Mucosa of descending colon (tissue), 3 donors: ENCODE data around the gene SH2B2. TPM values are rescaled to one million over a fixed set of nuclear protein-coding genes. Genes with fewer than 3 reads are reported as not detected.

Experiments
- ATAC-seq: fragments of 200-7000 bp; cut with Tn5 transposase; one replicate; pipeline ENCODE4 v1.9.1; 2020; ENCODE audit warnings: mild to moderate bottlenecking, moderate library complexity
- DNase-seq, 3 donors: peaks; one replicate each; pipeline ENCODE4 v3.0.0-alpha.2; 2020
- H3K36me3 ChIP-seq: fragments of 200-600 bp; one replicate; pipeline ENCODE4 v1.8.0; 2021; ENCODE audit warnings: low read depth, mild to moderate bottlenecking
- H3K4me1 ChIP-seq: fragments of 200-600 bp; one replicate; pipeline ENCODE4 v1.8.0; 2021; ENCODE audit warnings: low read depth, mild to moderate bottlenecking
- H3K4me3 ChIP-seq: fragments of 200-600 bp; one replicate; pipeline ENCODE4 v1.8.0; 2021; ENCODE audit warnings: mild to moderate bottlenecking
- H3K9me3 ChIP-seq: fragments of 200-600 bp; one replicate; pipeline ENCODE4 v1.8.0; 2021; ENCODE audit warnings: mild to moderate bottlenecking
- CTCF ChIP-seq: fragments of 200-600 bp; IDR thresholded peaks from one replicate; pipeline ENCODE4 v1.8.0; 2022; ENCODE audit warnings: antibody characterized with exemption, mild to moderate bottlenecking
- intact Hi-C, 2 donors: fragments of 100-400 bp; cut with DNase I in 1 of 2; cut with micrococcal nuclease in 1 of 2; formaldehyde crosslinking; loops; one replicate each; pipeline versions ENCODE4 v1.11.0 to v1.11.1; 2022; cut with DNase I, micrococcal nuclease
- total RNA-seq, 3 donors: library from RNA; stranded (reverse); fragmentation: NEBNext Ultra II Directional in 2 of 3; extraction: Animal tissue kit (Norgen Biotek cat#: 25700) in 2 of 3; gene quantifications; one replicate each; pipeline versions ENCODE4 v1.2.1 to v1.2.4, GENCODE V29; 2021 to 2023
- donor health status: DM: no; HTN: no; CAD: no; lungs with moderate emphysema.
- donor health status: DM: no; HTN: no; CAD: no.
- donor health status: DM: no; HTN: yes; CAD: no.

Gene SH2B2
- total RNA-seq, 3 donors from 2014 or later = 2.3 to 3.7 (median 2.7) TPM

DNA sequence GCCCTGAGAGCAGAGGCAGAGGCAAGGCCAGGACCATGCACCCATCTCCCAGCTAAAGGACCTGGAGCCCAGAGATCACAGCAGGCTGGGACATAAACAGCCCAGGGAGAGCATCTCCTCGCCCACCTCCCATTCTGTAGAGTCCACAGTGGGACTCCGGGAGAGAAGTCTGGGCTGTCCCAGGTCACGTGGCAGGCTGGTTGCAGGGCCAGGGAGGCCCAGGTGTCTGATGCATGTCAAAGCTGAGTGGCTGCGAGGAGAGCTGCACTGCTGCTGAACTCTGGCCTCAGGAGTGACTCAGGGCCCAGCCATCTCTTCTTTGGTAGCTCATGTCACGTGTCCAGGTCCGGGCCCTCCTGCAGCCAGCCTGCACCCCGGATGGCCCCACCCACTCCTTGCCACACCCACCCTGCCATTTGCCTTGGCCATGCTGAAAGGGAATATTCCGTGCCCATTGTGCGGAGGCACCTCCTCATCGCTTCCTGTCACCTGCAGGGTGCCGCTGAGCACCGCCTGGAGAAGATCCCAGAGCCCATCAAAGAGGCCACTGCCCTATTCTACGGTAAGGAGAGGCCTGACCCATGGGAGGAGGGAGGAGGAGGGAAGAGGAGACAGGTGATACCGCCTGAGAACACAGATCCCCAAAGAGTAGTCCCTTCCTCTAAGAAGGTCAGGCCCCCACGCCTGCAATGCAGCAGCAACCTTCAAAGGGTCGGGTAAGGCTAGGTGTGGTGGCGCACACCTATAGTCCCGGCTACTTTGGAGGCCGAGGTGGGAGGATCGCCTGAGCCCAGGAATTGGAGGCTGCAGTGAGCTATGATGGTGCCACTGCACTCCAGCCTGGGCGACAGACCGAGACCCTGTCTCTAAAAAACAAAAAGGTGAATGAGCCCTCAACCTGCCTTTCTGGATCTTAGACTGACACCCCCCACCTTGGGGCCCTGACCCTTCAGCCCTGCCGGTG, 12.6 kb upstream of the SH2B2 start:
- intact Hi-C loops = loop anchor here (5.0 kb wide), 2 partner anchors 672 to 732 kb away; no protein-coding TSS in a partner anchor

DNA sequence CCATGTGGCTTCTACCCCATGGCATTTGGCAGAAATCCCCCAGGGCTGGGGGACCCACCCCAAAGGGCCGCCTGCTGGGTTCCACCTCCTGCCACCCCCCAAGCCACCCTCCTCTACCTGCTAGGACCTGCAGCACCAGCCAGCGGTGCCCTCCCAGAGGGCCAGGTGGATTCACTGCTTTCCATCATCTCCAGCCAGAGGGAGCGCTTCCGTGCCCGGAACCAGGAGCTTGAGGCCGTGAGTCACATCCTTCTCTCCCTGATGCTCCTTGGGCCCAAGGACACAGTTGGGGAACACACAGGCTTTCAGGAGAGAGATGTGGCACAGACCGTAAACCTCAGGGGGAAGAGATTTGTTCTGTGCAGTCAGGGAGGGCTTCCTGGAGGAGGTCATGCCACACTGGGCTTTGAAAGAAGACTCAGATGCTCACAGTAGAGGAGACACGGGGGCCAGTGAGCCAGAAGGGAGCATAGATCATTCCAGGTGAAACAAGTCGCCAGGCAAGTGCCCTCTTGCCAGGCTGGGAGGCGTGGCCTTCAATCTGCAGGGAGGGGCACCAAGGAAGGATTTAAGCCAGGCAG, 11.5 kb upstream of the SH2B2 start:
- no peak for DNase-seq
- ATAC-seq = no peak
- H3K4me1 ChIP-seq = peaks cover 14% of the 10 kb centered on the region
- H3K9me3 ChIP-seq = no peaks in the 10 kb centered on the region
- intact Hi-C loops = no loop called here
- TF ChIP-seq CTCF = no peak
- no peaks in the 10 kb centered on the region for H3K36me3 ChIP-seq
- H3K4me3 ChIP-seq = no peak overlapping the region

More for the DNA sequence above, 12.6 kb upstream of the SH2B2 start:
- DNase-seq = peak; percentile 79 to 88 (median 82)
- no peak overlapping the region for H3K4me3 ChIP-seq
- H3K9me3 ChIP-seq = no peaks in the 10 kb centered on the region
- H3K4me1 ChIP-seq = peaks cover 14% of the 10 kb centered on the region
- H3K36me3 ChIP-seq = no peaks in the 10 kb centered on the region
- no peak for TF ChIP-seq CTCF
- ATAC-seq = peak; percentile 94

- intact Hi-C loops = no loop called here
- no peaks in the 10 kb centered on the region for H3K9me3 ChIP-seq
- H3K4me3 ChIP-seq = no peak overlapping the region
- ATAC-seq (no peak), DNase-seq (no peak)
- peaks cover 14% of the 10 kb centered on the region for H3K4me1 ChIP-seq
- H3K36me3 ChIP-seq = no peaks in the 10 kb centered on the region
- no peak for TF ChIP-seq CTCF
These were observed 8.8 kb upstream of the SH2B2 start for GRCh38 chr7:102277901-102278300.

- H3K4me3 ChIP-seq = no peak overlapping the region
- peak; percentile 40 for TF ChIP-seq CTCF
- DNase-seq = peak in 2 of 3 donors; percentile 48 to 55
These were observed 6.9 kb upstream of the SH2B2 start for GRCh38 chr7:102279537-102280400.

GRCh38 chr7:102280521-102280920, 6.1 kb upstream of the SH2B2 start:
- Histone ChIP-seq H3K36me3 (no peaks in the 10 kb centered on the region), H3K4me3 (no peak overlapping the region), H3K4me1 (no peaks in the 10 kb centered on the region), H3K9me3 (no peaks in the 10 kb centered on the region)
- no peak for DNase-seq
- intact Hi-C loops = loop anchor here (5.0 to 10.0 kb wide), 2 partner anchors 107 to 114 kb away; partner anchors contain the start of gene PRKRIP1 (in 1 of the 2)
- no peak for TF ChIP-seq CTCF
- no peak for ATAC-seq

More at GRCh38 chr7:102279537-102280400, 6.9 kb upstream of the SH2B2 start:
- H3K9me3 ChIP-seq = no peaks in the 10 kb centered on the region
- ATAC-seq = peak; percentile 72
- H3K36me3 ChIP-seq = no peaks in the 10 kb centered on the region
- H3K4me1 ChIP-seq = peaks cover 4% of the 10 kb centered on the region
- intact Hi-C loops = loop anchor here (5.0 to 10.0 kb wide), 2 partner anchors 108 to 115 kb away; partner anchors contain the start of gene PRKRIP1 (in 1 of the 2)
